ENCODE measurements around the gene SPATA33. TPM values are rescaled to one million over a fixed set of nuclear protein-coding genes. Genes with fewer than 3 reads are reported as not detected.

Gene SPATA33
- total RNA-seq, 1 donor from 2014 or later, result 15.5 TPM

DNA sequence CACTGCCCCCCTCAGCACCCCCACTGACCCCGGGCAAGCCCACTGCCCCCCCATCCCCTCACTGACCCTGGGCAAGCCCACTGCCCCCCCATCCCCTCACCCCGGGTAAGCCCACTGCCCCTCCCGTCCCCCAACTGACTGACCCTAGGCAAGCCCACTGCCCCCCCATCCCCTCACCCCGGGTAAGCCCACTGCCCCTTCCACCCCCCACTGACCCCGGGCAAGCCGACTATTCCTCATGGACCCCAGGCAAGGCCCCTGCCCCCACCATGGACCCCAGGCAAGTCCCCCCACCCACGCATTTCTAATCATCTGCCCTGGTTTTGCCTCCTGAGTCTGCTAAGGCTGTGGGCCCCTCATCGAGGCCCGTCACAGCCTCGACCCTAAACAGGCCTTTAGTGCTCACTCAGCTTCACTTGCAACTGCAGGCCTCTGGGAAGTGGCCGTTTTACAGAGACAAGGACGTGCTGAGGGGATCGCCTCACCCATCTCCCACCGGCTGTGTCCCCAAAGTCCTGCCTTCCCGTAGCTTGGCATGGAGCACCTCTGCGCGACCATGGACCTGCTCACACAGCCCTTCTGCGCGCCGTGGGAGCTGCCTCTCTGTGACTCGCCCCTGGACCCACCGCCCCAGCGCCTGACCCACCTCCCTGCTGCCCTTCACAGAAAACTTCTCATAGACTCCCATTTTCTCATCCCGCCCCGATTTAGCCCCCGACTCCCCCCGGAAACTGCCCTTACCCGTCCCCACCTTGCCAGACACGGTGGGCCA is 59.5 kb downstream of the SPATA33 start:
- Mint-ChIP-seq H3K27ac (no peak overlapping the region), H3K27me3 (ENCODE audit: low read depth) (no peaks in the 10 kb centered on the region), H3K4me1 (ENCODE audit: low read depth) (peaks cover 17% of the 10 kb centered on the region), H3K9me3 (no peaks in the 10 kb centered on the region), H3K4me3 (ENCODE audit: low read depth) (peak overlapping the region; percentile 17), H3K36me3 (ENCODE audit: low read depth) (peaks cover 31% of the 10 kb centered on the region)
- DNase-seq (ENCODE audit: low spot score), result no peak
- intact Hi-C loops (cut with micrococcal nuclease), result no loop called here

GRCh38 chr16:89717688-89718505 is 60.3 kb downstream of the SPATA33 start:
- Mint-ChIP-seq H3K36me3 (ENCODE audit: low read depth) (peaks cover 36% of the 10 kb centered on the region), H3K9me3 (no peaks in the 10 kb centered on the region), H3K4me1 (ENCODE audit: low read depth) (peaks cover 22% of the 10 kb centered on the region), H3K27me3 (ENCODE audit: low read depth) (no peaks in the 10 kb centered on the region), H3K4me3 (ENCODE audit: low read depth) (no peak overlapping the region), H3K27ac (no peak overlapping the region)
- no peak for DNase-seq (ENCODE audit: low spot score)
- intact Hi-C loops (cut with micrococcal nuclease), result no loop called here

Other genes starting within 250 kb of the SPATA33 start
- gene ANKRD11, start 167.3 kb upstream of the SPATA33 start, total RNA-seq, result 142 and 144 TPM in 2 replicates
- 115 and 125 TPM in 2 replicates for gene SPG7, start 149.4 kb upstream of the SPATA33 start, total RNA-seq
- gene RPL13, start 97.2 kb upstream of the SPATA33 start, total RNA-seq, result 2,404 and 2,406 TPM in 2 replicates
- gene CPNE7, start 82.1 kb upstream of the SPATA33 start, total RNA-seq, result 19.8 and 25.7 TPM in 2 replicates
- not detected in 2 replicates for gene DPEP1, start 44.2 kb upstream of the SPATA33 start, total RNA-seq
- 80.0 and 89.0 TPM in 2 replicates for gene CHMP1A, start 128 bp upstream of the SPATA33 start, total RNA-seq
- 95.5 and 103 TPM in 2 replicates for gene CDK10, start 28.9 kb downstream of the SPATA33 start, total RNA-seq
- gene SPATA2L, start 43.9 kb downstream of the SPATA33 start, total RNA-seq, result 10.9 and 12.9 TPM in 2 replicates
- 4.6 and 4.8 TPM in 2 replicates for gene VPS9D1, start 63.1 kb downstream of the SPATA33 start, total RNA-seq
- gene ZNF276, start 63.7 kb downstream of the SPATA33 start, total RNA-seq, result 34.4 and 35.5 TPM in 2 replicates
- 198 and 211 TPM in 2 replicates for gene FANCA, start 158.8 kb downstream of the SPATA33 start, total RNA-seq
- 1.9 and 2.7 TPM in 2 replicates for gene SPIRE2, start 170.6 kb downstream of the SPATA33 start, total RNA-seq
- 211 and 213 TPM in 2 replicates for gene TCF25, start 215.8 kb downstream of the SPATA33 start, total RNA-seq